Endothelial cell (in vitro differentiated cells): ENCODE data around the gene ARG2. TPM values are rescaled to one million over a fixed set of nuclear protein-coding genes. Genes with fewer than 3 reads are reported as not detected.

Experiments used
- DNase-seq: peaks from one replicate; pipeline ENCODE4 v3.0.0; 2021; ENCODE audit warnings: low spot score
- H3K27ac Mint-ChIP-seq: one replicate; pipeline ENCODE4 v1.8.0; 2021; ENCODE audit warnings: mixed read lengths, inconsistent platforms; ENCODE audit not compliant: unreplicated experiment
- H3K27me3 Mint-ChIP-seq: one replicate; pipeline ENCODE4 v1.8.0; 2021; ENCODE audit warnings: mild to moderate bottlenecking, moderate library complexity, mixed read lengths, inconsistent platforms; ENCODE audit not compliant: unreplicated experiment
- H3K36me3 Mint-ChIP-seq: one replicate; pipeline ENCODE4 v1.8.0; 2021; ENCODE audit warnings: mild to moderate bottlenecking, low read depth, mixed read lengths, inconsistent platforms; ENCODE audit not compliant: unreplicated experiment
- H3K4me1 Mint-ChIP-seq: one replicate; pipeline ENCODE4 v1.8.0; 2021; ENCODE audit warnings: mild to moderate bottlenecking, mixed read lengths, inconsistent platforms; ENCODE audit not compliant: unreplicated experiment
- H3K4me3 Mint-ChIP-seq: one replicate; pipeline ENCODE4 v1.8.0; 2021; ENCODE audit warnings: mild to moderate bottlenecking, mixed read lengths, inconsistent platforms; ENCODE audit not compliant: unreplicated experiment
- H3K9me3 Mint-ChIP-seq: one replicate; pipeline ENCODE4 v1.8.0; 2021; ENCODE audit warnings: mixed read lengths, inconsistent platforms; ENCODE audit not compliant: unreplicated experiment
- CTCF ChIP-seq: fragments of 200-600 bp; sonication (generic); IDR thresholded peaks from one replicate; pipeline ENCODE4 v1.5.0; 2021; ENCODE audit warnings: antibody characterized with exemption; ENCODE audit not compliant: unreplicated experiment
- total RNA-seq: library from RNA; stranded (reverse); fragmentation: NEBNext Ultra II Directional; extraction: Animal tissue kit (Norgen Biotek cat#: 25700); gene quantifications from one replicate; pipeline ENCODE4 v1.2.1, GENCODE V29; 2021; ENCODE audit not compliant: unreplicated experiment

ARG2 gene
- total RNA-seq, 1 donor from 2014 or later: 18.6 TPM

- no peak for TF ChIP-seq CTCF
- DNase-seq: no peak
- Mint-ChIP-seq H3K4me3 (no peak overlapping the region), H3K36me3 (peaks cover 4% of the 10 kb centered on the region), H3K9me3 (no peaks in the 10 kb centered on the region), H3K4me1 (peaks cover 6% of the 10 kb centered on the region), H3K27me3 (peaks cover 3% of the 10 kb centered on the region), H3K27ac (no peak overlapping the region)
Measured at GRCh38 chr14:67577181-67577808, 42.4 kb upstream of the ARG2 start.

GRCh38 chr14:67577909-67578749 is 41.6 kb upstream of the ARG2 start:
- no peak for TF ChIP-seq CTCF
- H3K27ac Mint-ChIP-seq: no peak overlapping the region
- H3K9me3 Mint-ChIP-seq: no peaks in the 10 kb centered on the region
- peaks cover 6% of the 10 kb centered on the region for H3K4me1 Mint-ChIP-seq
- H3K4me3 Mint-ChIP-seq: no peak overlapping the region
- H3K27me3 Mint-ChIP-seq: peaks cover 2% of the 10 kb centered on the region
- no peak for DNase-seq
- H3K36me3 Mint-ChIP-seq: peaks cover 4% of the 10 kb centered on the region

GRCh38 chr14:67579040-67579439 is 40.7 kb upstream of the ARG2 start:
- Mint-ChIP-seq H3K9me3 (no peaks in the 10 kb centered on the region), H3K27me3 (peaks cover 2% of the 10 kb centered on the region), H3K36me3 (peaks cover 4% of the 10 kb centered on the region), H3K4me3 (no peak overlapping the region), H3K27ac (no peak overlapping the region), H3K4me1 (peaks cover 6% of the 10 kb centered on the region)
- TF ChIP-seq CTCF: no peak
- no peak for DNase-seq

GRCh38 chr14:67579636-67580035 is 40.1 kb upstream of the ARG2 start:
- DNase-seq: no peak
- H3K27ac Mint-ChIP-seq: no peak overlapping the region
- H3K9me3 Mint-ChIP-seq: no peaks in the 10 kb centered on the region
- peaks cover 2% of the 10 kb centered on the region for H3K27me3 Mint-ChIP-seq
- no peak overlapping the region for H3K4me3 Mint-ChIP-seq
- peaks cover 4% of the 10 kb centered on the region for H3K36me3 Mint-ChIP-seq
- TF ChIP-seq CTCF: no peak
- peaks cover 6% of the 10 kb centered on the region for H3K4me1 Mint-ChIP-seq
